PC-9 (cell line): ENCODE results near the gene GIMAP8. TPM values are rescaled to one million over a fixed set of nuclear protein-coding genes. Genes with fewer than 3 reads are reported as not detected.

Source experiments
- BruUV-seq: library from RNA; stranded (reverse); fragments of 400-500 nt; replicated peaks from 2 replicates; lab custom pipeline; 2021; lab: Mats Ljungman, UMichigan
- CTCF ChIA-PET: fragments of 300-600 bp; sonication (Branson Sonifier 250); formaldehyde crosslinking; loops from one replicate; lab custom pipeline; 2022; ENCODE audit warnings: antibody characterized with exemption; lab: Charles Lee
- POLR2A ChIA-PET: fragments of 300-600 bp; sonication (Branson Sonifier 250); formaldehyde crosslinking; loops from one replicate; lab custom pipeline; 2022; ENCODE audit warnings: antibody characterized with exemption; ENCODE audit not compliant: unreplicated experiment; lab: Charles Lee
- DNase-seq, 2 experiments: peaks; one replicate each; pipeline versions ENCODE4 v3.0.0 to v3.0.0-alpha.2; 2015 to 2022; ENCODE audit warnings: mixed read lengths in 1 of 2
- H2AFZ ChIP-seq: fragments of 200-600 bp; sonication (generic); 2 replicates; pipeline ENCODE4 v1.8.1; 2017; ENCODE audit warnings: antibody characterized with exemption
- H3F3A ChIP-seq: fragments of 200-600 bp; sonication (generic); 2 replicates; pipeline ENCODE4 v1.8.1; 2017; ENCODE audit warnings: antibody characterized with exemption, mild to moderate bottlenecking, low read depth; ENCODE audit not compliant: insufficient read depth
- H3K27ac ChIP-seq: fragments of 200-600 bp; sonication (generic); 2 replicates; pipeline ENCODE4 v1.6.1; 2016; ENCODE audit warnings: mixed run types
- H3K27me3 ChIP-seq: fragments of 200-600 bp; sonication (generic); 2 replicates; pipeline ENCODE4 v1.6.1; 2016; ENCODE audit warnings: low read depth, mixed run types; ENCODE audit not compliant: insufficient read depth
- H3K36me3 ChIP-seq: fragments of 200-600 bp; sonication (generic); 2 replicates; pipeline ENCODE4 v1.6.1; 2016; ENCODE audit warnings: low read depth, mixed run types
- H3K4me1 ChIP-seq: fragments of 200-600 bp; sonication (generic); replicated peaks from 2 replicates; pipeline ENCODE4 v1.6.1; 2016; ENCODE audit warnings: mixed run types; ENCODE audit not compliant: insufficient read depth
- H3K4me2 ChIP-seq: fragments of 200-600 bp; sonication (generic); 2 replicates; pipeline ENCODE4 v1.6.1; 2017; ENCODE audit warnings: mixed run types
- H3K4me3 ChIP-seq: fragments of 200-600 bp; sonication (generic); 2 replicates; pipeline ENCODE4 v1.6.1; 2016; ENCODE audit warnings: mixed run types
- H3K79me2 ChIP-seq: fragments of 200-600 bp; sonication (generic); 2 replicates; pipeline ENCODE4 v1.6.1; 2017; ENCODE audit warnings: low read depth, mixed run types
- H3K9me2 ChIP-seq: fragments of 200-600 bp; sonication (generic); 2 replicates; pipeline ENCODE4 v1.8.1; 2017; ENCODE audit warnings: mild to moderate bottlenecking; ENCODE audit not compliant: insufficient read depth
- H3K9me3 ChIP-seq: fragments of 200-600 bp; sonication (generic); 2 replicates; pipeline ENCODE4 v1.8.1; 2016; ENCODE audit warnings: low read depth; ENCODE audit not compliant: insufficient read depth
- H4K20me1 ChIP-seq: fragments of 200-600 bp; sonication (generic); 2 replicates; pipeline ENCODE4 v1.8.1; 2017; ENCODE audit not compliant: insufficient read depth
- EZH2 ChIP-seq: fragments of 200-600 bp; sonication (generic); IDR thresholded peaks from 2 replicates; pipeline ENCODE4 v1.8.0; 2017; ENCODE audit warnings: antibody characterized with exemption, low read depth
- intact Hi-C: fragments of 100-400 bp; cut with micrococcal nuclease; formaldehyde crosslinking; loops from one replicate; pipeline ENCODE4 v1.10.0; 2022; ENCODE audit not compliant: unreplicated experiment
- total RNA-seq: library from RNA; stranded (reverse); gene quantifications from 2 replicates; pipeline ENCODE4 v1.2.3, GENCODE V29; 2021
- TF ChIP-seq, protein P1 (sequence below): fragments of 200-600 bp; sonication (generic); conservative IDR thresholded peaks from 2 replicates; pipeline ENCODE4 v1.6.1; 2017; ENCODE audit warnings: mixed run types, antibody characterized with exemption, mild to moderate bottlenecking, moderate library complexity

GIMAP8 gene
- total RNA-seq, 1 experiment from 2014 or later, result not detected

DNA sequence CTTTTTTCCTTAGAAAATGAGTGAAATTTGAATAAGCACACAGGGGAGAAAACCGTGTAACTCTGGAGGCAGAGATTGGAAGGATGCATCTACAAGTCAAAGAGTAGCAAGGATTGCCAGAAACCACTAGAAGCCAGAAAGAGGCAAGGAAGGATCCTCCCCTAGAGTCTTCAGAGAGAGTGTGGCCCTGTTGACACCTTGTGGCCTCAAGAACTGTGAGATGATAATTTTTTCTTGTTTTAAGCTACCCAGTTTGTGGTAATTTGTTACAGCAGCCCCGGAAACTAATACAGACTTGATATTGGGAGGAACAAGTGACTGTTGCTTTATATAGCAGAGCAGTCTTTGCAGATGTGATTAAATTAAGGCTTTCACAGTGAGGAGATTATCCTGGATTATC lies 60.6 kb downstream of the GIMAP8 start:
- Histone ChIP-seq H3K27me3 (peaks cover 99% of the 10 kb centered on the region), H3F3A (no peaks in the 10 kb centered on the region), H3K79me2 (no peaks in the 10 kb centered on the region), H3K9me2 (no peaks in the 10 kb centered on the region), H3K36me3 (no peaks in the 10 kb centered on the region), H3K4me3 (no peak overlapping the region), H3K4me2 (no peak overlapping the region), H2AFZ (no peak overlapping the region), H3K27ac (no peak overlapping the region), H3K9me3 (no peaks in the 10 kb centered on the region), H4K20me1 (no peaks in the 10 kb centered on the region), H3K4me1 (no peaks in the 10 kb centered on the region)
- TF ChIP-seq, protein P1, sequence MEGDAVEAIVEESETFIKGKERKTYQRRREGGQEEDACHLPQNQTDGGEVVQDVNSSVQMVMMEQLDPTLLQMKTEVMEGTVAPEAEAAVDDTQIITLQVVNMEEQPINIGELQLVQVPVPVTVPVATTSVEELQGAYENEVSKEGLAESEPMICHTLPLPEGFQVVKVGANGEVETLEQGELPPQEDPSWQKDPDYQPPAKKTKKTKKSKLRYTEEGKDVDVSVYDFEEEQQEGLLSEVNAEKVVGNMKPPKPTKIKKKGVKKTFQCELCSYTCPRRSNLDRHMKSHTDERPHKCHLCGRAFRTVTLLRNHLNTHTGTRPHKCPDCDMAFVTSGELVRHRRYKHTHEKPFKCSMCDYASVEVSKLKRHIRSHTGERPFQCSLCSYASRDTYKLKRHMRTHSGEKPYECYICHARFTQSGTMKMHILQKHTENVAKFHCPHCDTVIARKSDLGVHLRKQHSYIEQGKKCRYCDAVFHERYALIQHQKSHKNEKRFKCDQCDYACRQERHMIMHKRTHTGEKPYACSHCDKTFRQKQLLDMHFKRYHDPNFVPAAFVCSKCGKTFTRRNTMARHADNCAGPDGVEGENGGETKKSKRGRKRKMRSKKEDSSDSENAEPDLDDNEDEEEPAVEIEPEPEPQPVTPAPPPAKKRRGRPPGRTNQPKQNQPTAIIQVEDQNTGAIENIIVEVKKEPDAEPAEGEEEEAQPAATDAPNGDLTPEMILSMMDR, result no peak
- no peak for TF ChIP-seq EZH2
- ChIA-PET CTCF (no interaction called here), POLR2A (no interaction called here)
- no peak for DNase-seq
- intact Hi-C loops, result no loop called here
- no TSS peak for BruUV-seq

DNA sequence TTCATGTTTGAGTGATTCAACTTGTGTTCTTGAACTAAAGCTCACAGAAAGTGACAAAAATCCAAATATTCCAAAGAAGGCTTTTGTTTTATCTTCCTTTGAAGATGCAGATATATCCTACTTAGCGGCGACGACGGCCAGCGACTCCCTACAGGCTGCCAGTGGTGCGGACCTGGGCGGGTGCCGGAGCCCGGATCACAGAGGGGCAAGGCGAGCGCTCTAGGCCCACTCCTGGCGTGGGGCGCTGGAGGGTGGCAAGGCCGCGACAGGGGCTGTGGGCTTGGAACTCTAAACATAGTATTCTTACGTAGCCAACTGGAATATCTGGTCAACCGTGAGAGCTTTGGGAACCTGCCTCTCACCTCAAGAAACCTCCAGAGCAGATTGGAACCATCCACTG lies 63.3 kb downstream of the GIMAP8 start:
- H3K27me3 ChIP-seq, result peaks cover 92% of the 10 kb centered on the region
- no peak overlapping the region for H3K4me3 ChIP-seq
- no peaks in the 10 kb centered on the region for H3K9me2 ChIP-seq
- H3K27ac ChIP-seq, result no peak overlapping the region
- no peaks in the 10 kb centered on the region for H3K4me1 ChIP-seq
- no peaks in the 10 kb centered on the region for H3K9me3 ChIP-seq
- H3K36me3 ChIP-seq, result no peaks in the 10 kb centered on the region
- no peak overlapping the region for H3K4me2 ChIP-seq
- no peak for TF ChIP-seq EZH2
- TF ChIP-seq, protein P1, result no peak
- H3K79me2 ChIP-seq, result no peaks in the 10 kb centered on the region
- ChIA-PET POLR2A (no interaction called here), CTCF (no interaction called here)
- no TSS peak for BruUV-seq
- H2AFZ ChIP-seq, result no peak overlapping the region
- no peak for DNase-seq
- H3F3A ChIP-seq, result no peaks in the 10 kb centered on the region
- no peaks in the 10 kb centered on the region for H4K20me1 ChIP-seq
- intact Hi-C loops, result no loop called here

GRCh38 chr7:150514748-150515222 lies 64.4 kb downstream of the GIMAP8 start, which contains the start of gene GIMAP7:
TSS of gene GIMAP7 (plus strand) at chr7:150514872. CDS start at chr7:150519975, 5,103 bp downstream.
- DNase-seq, result no peak
- H3K27ac ChIP-seq, result no peak within 1 kb of the TSS
- no peaks in the 10 kb centered on the region for H3K9me3 ChIP-seq
- TF ChIP-seq, protein P1, result no peak
- TF ChIP-seq EZH2, result no peak
- no peaks in the 10 kb centered on the region for H4K20me1 ChIP-seq
- no peaks in the 10 kb centered on the region for H3K4me1 ChIP-seq
- H3K4me2 ChIP-seq, result no peak within 1 kb of the TSS
- no TSS peak for BruUV-seq
- ChIA-PET CTCF (no interaction called here), POLR2A (no interaction called here)
- peaks cover 89% of the 10 kb centered on the region for H3K27me3 ChIP-seq
- H3K4me3 ChIP-seq, result no peak within 1 kb of the TSS
- H2AFZ ChIP-seq, result no peak within 1 kb of the TSS
- H3K9me2 ChIP-seq, result no peaks in the 10 kb centered on the region
- intact Hi-C loops, result no loop called here
- H3K79me2 ChIP-seq, result no peaks in the 10 kb centered on the region
- no peaks in the 10 kb centered on the region for H3K36me3 ChIP-seq
- H3F3A ChIP-seq, result no peaks in the 10 kb centered on the region
